CD4-positive, CD25-positive, alpha-beta regulatory T cell (primary cell): ENCODE data around the gene UNC13A. TPM values are rescaled to one million over a fixed set of nuclear protein-coding genes. Genes with fewer than 3 reads are reported as not detected.

Experiments
- ATAC-seq, 2 donors: fragments of 150-1000 bp; cut with Tn5 transposase; one replicate each; pipeline ENCODE4 v1.10.0; 2021; ENCODE audit warnings: low read depth in 2 of 2, moderate number of reproducible peaks in 2 of 2, moderate library complexity in 1 of 2
- DNase-seq, 3 donors: peaks; one replicate each; pipeline versions ENCODE4 v3.0.0 to v3.0.0-alpha.2; 2012 to 2022; ENCODE audit warnings: mixed read lengths in 1 of 3
- H3K27ac ChIP-seq: one replicate; pipeline ENCODE4 v1.7.0; 2013; ENCODE audit warnings: mild to moderate bottlenecking, low read length; ENCODE audit not compliant: insufficient read depth, poor library complexity, severe bottlenecking
- H3K27me3 ChIP-seq: one replicate; pipeline ENCODE4 v1.7.0; 2013; ENCODE audit warnings: low read length; ENCODE audit not compliant: control insufficient read depth, insufficient read depth
- H3K36me3 ChIP-seq: one replicate; pipeline ENCODE4 v1.7.0; 2013; ENCODE audit warnings: mild to moderate bottlenecking, low read length, moderate library complexity; ENCODE audit not compliant: control insufficient read depth, insufficient read depth
- H3K4me1 ChIP-seq: 2 replicates; pipeline ENCODE4 v1.7.0; 2013; ENCODE audit warnings: mild to moderate bottlenecking, low read length; ENCODE audit not compliant: insufficient read depth, control insufficient read depth, poor library complexity, severe bottlenecking
- H3K4me3 ChIP-seq: one replicate; pipeline ENCODE4 v1.7.0; 2013; ENCODE audit warnings: low read depth, mild to moderate bottlenecking, low read length, moderate library complexity
- H3K9me3 ChIP-seq, 2 experiments: 1 replicate in 1 of 2; 2 replicates in 1 of 2; pipeline ENCODE4 v1.7.0; 2013; ENCODE audit warnings: low read length in 2 of 2, mild to moderate bottlenecking in 1 of 2, moderate library complexity in 1 of 2; ENCODE audit not compliant: control insufficient read depth in 2 of 2
- H3K27ac Mint-ChIP-seq, 3 donors: one replicate each; pipeline ENCODE4 v1.8.0; 2020 to 2022; ENCODE audit warnings: mild to moderate bottlenecking in 3 of 3, mixed read lengths in 3 of 3, moderate library complexity in 2 of 3
- H3K27me3 Mint-ChIP-seq: one replicate; pipeline ENCODE4 v1.8.0; 2022; ENCODE audit warnings: mild to moderate bottlenecking, mixed read lengths
- H3K36me3 Mint-ChIP-seq: one replicate; pipeline ENCODE4 v1.8.0; 2020; ENCODE audit warnings: mixed read lengths
- H3K4me1 Mint-ChIP-seq, 4 donors: one replicate each; pipeline ENCODE4 v1.8.0; 2020 to 2022; ENCODE audit warnings: mixed read lengths in 4 of 4, mild to moderate bottlenecking in 1 of 4
- H3K4me3 Mint-ChIP-seq, 4 donors: one replicate each; pipeline ENCODE4 v1.8.0; 2020 to 2022; ENCODE audit warnings: mild to moderate bottlenecking in 4 of 4, mixed read lengths in 4 of 4, moderate library complexity in 3 of 4
- H3K9me3 Mint-ChIP-seq, 7 donors: one replicate each; pipeline ENCODE4 v1.8.0; 2020 to 2022; ENCODE audit warnings: mixed read lengths in 7 of 7, mild to moderate bottlenecking in 3 of 7, moderate library complexity in 2 of 7
- polyA plus RNA-seq, 4 donors: library from polyadenylated mRNA; unstranded; fragments of 300-500 nt; fragmentation: Illumina TruSeq; gene quantifications; one replicate each; pipeline ENCODE4 v1.2.3, GENCODE V29; 2021
- total RNA-seq: library from RNA; stranded (reverse); gene quantifications from one replicate; pipeline ENCODE4 v1.2.3, GENCODE V29; 2022

UNC13A gene
- total RNA-seq: not detected
- not detected for polyA plus RNA-seq

DNA sequence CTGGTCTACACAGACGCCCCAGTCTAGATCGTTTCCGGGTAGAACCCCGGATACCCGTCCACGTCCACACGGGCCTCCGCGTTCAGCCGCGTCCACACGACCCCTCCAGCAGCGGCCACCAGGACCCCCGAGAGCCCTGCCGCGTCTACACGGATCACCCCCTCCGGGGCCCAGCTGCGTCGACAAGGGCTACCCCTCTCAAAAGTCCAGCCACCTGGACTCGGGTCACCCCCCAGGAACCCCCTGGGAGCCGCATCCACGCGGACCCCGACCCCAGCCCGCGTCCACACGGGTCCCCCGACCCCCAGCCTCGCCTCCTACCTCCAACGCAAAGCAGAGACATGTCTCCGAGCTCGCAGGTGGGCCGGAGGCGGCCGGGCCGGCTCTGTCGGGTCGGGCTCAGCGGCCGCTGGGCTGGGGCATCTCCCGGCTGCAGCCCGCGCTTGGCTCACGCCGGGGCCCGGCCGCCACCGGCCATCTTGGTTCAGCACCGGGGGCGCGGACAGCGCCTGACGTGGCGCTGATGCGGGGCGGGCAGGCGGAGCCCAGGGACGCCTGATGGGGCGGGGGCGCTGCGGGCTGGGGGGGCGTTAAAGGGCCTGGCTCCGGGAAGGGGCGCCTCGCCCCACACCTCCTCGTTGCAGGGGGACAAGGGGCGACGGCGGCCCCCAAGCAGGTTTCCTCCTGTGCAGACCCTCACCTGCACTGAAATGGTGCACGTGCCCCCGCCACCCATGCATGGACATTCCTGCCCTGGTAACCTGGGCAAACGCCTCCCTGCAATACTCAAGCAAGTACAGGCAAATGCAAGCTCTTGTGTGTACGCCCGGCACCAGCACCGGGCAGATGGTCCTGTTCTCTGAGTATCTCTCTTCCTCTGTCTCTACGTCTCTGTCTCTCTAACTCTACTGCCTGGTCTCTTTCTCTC lies at the start of gene UNC13A:
Gene UNC13A, minus strand, starts transcription at position 498 of the 928 bp plus-strand sequence. Its CDS starts 155 bp downstream, at position 343.
- H3K4me1 Mint-ChIP-seq: peaks cover 0 to 23% (median 11%) of the 10 kb centered on the region in 4 donors
- peaks cover 0 to 3% (median 0%) of the 10 kb centered on the region in 7 donors for H3K9me3 Mint-ChIP-seq
- no peak within 1 kb of the TSS for H3K4me3 ChIP-seq
- peak within 1 kb of the TSS; percentile 10 to 84 (median 12) for H3K4me3 Mint-ChIP-seq
- H3K27ac ChIP-seq: no peak within 1 kb of the TSS
- peaks cover 18% of the 10 kb centered on the region for H3K4me1 ChIP-seq
- no peaks in the 10 kb centered on the region for H3K36me3 ChIP-seq
- DNase-seq (peak in 2 of 3 donors; percentile 19 to 41), ATAC-seq (peak; percentile 50 to 61)
- peaks cover 4% of the 10 kb centered on the region for H3K36me3 Mint-ChIP-seq
- H3K9me3 ChIP-seq: no peaks in the 10 kb centered on the region
- peaks cover 22% of the 10 kb centered on the region for H3K27me3 ChIP-seq
- H3K27me3 Mint-ChIP-seq: peaks cover 82% of the 10 kb centered on the region
- H3K27ac Mint-ChIP-seq: peak within 1 kb of the TSS in 2 of 3 donors; percentile 4 to 65

- ATAC-seq (no peak), DNase-seq (no peak)
- no peaks in the 10 kb centered on the region for H3K27me3 ChIP-seq
- H3K4me3 ChIP-seq: no peak overlapping the region
- no peak overlapping the region for H3K27ac ChIP-seq
- Mint-ChIP-seq H3K4me3 (no peak overlapping the region), H3K9me3 (peaks cover 0 to 1% (median 0%) of the 10 kb centered on the region in 7 donors), H3K4me1 (peaks cover 0 to 2% (median 0%) of the 10 kb centered on the region in 4 donors), H3K36me3 (peaks cover 6% of the 10 kb centered on the region), H3K27me3 (no peaks in the 10 kb centered on the region), H3K27ac (peak overlapping the region in 1 of 3 donors; percentile 56)
- no peaks in the 10 kb centered on the region for H3K9me3 ChIP-seq
- H3K4me1 ChIP-seq: no peaks in the 10 kb centered on the region
- peaks cover 31% of the 10 kb centered on the region for H3K36me3 ChIP-seq
Measured at GRCh38 chr19:17737690-17738153, 49.6 kb upstream of the UNC13A start.

- Histone ChIP-seq H3K4me3 (no peak overlapping the region), H3K27me3 (no peaks in the 10 kb centered on the region), H3K9me3 (no peaks in the 10 kb centered on the region), H3K4me1 (no peaks in the 10 kb centered on the region), H3K27ac (no peak overlapping the region), H3K36me3 (peaks cover 41% of the 10 kb centered on the region)
- Mint-ChIP-seq H3K4me3 (no peak overlapping the region), H3K27me3 (no peaks in the 10 kb centered on the region), H3K4me1 (peaks cover 9 to 23% (median 16%) of the 10 kb centered on the region in 4 donors), H3K36me3 (peaks cover 9% of the 10 kb centered on the region), H3K27ac (no peak overlapping the region), H3K9me3 (peaks cover 0 to 1% (median 0%) of the 10 kb centered on the region in 7 donors)
- ATAC-seq (no peak), DNase-seq (no peak)
Measured at GRCh38 chr19:17735410-17735809, 47.3 kb upstream of the UNC13A start.

DNA sequence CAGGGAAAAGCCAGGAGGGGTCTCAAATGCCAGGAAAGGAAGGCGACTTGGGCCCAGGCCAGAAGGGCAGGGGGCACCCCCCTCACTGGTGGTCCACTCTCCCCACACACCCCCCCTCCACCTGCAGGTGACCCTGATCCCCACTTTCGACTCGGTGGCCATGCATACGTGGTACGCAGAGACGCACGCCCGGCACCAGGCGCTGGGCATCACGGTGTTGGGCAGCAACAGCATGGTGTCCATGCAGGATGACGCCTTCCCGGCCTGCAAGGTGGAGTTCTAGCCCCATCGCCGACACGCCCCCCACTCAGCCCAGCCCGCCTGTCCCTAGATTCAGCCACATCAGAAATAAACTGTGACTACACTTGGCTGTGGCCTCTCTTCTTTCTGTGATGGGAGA lies 46.0 kb upstream of the UNC13A start:
- Histone ChIP-seq H3K27me3 (no peaks in the 10 kb centered on the region), H3K9me3 (no peaks in the 10 kb centered on the region), H3K36me3 (peaks cover 47% of the 10 kb centered on the region), H3K4me1 (no peaks in the 10 kb centered on the region), H3K4me3 (no peak overlapping the region), H3K27ac (no peak overlapping the region)
- Mint-ChIP-seq H3K4me3 (no peak overlapping the region), H3K9me3 (peaks cover 0 to 1% (median 0%) of the 10 kb centered on the region in 7 donors), H3K4me1 (peaks cover 11 to 34% (median 24%) of the 10 kb centered on the region in 4 donors), H3K27me3 (no peaks in the 10 kb centered on the region), H3K27ac (peak overlapping the region in 1 of 3 donors; percentile 61), H3K36me3 (peaks cover 14% of the 10 kb centered on the region)
- DNase-seq (no peak), ATAC-seq (no peak)

DNA sequence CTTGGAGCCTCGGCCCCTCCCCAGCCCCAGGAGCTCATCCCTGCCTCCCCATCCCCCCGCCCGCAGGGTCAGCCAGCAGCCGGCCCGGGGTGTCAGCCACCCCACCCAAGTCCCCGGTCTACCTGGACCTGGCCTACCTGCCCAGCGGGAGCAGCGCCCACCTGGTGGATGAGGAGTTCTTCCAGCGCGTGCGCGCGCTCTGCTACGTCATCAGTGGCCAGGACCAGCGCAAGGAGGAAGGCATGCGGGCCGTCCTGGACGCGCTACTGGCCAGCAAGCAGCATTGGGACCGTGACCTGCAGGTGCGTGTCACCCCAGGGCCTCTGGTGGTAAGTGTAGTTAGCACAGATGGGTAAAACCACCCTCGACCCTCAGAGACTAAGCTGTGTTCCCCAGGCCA lies 45.0 kb upstream of the UNC13A start:
- no peak overlapping the region for H3K4me3 Mint-ChIP-seq
- no peaks in the 10 kb centered on the region for H3K4me1 ChIP-seq
- no peak for DNase-seq
- no peaks in the 10 kb centered on the region for H3K27me3 Mint-ChIP-seq
- H3K4me1 Mint-ChIP-seq: peaks cover 11 to 39% (median 26%) of the 10 kb centered on the region in 4 donors
- H3K36me3 ChIP-seq: peaks cover 55% of the 10 kb centered on the region
- H3K27ac Mint-ChIP-seq: no peak overlapping the region
- H3K36me3 Mint-ChIP-seq: peaks cover 14% of the 10 kb centered on the region
- no peaks in the 10 kb centered on the region for H3K9me3 ChIP-seq
- no peaks in the 10 kb centered on the region for H3K27me3 ChIP-seq
- H3K27ac ChIP-seq: no peak overlapping the region
- peaks cover 0 to 1% (median 0%) of the 10 kb centered on the region in 7 donors for H3K9me3 Mint-ChIP-seq
- no peak overlapping the region for H3K4me3 ChIP-seq
- no peak for ATAC-seq

GRCh38 chr19:17727843-17728242 lies 39.7 kb upstream of the UNC13A start:
- H3K9me3 Mint-ChIP-seq: peaks cover 0 to 1% (median 0%) of the 10 kb centered on the region in 7 donors
- Histone ChIP-seq H3K27ac (no peak overlapping the region), H3K4me3 (no peak overlapping the region), H3K27me3 (no peaks in the 10 kb centered on the region), H3K4me1 (no peaks in the 10 kb centered on the region), H3K36me3 (peaks cover 49% of the 10 kb centered on the region), H3K9me3 (no peaks in the 10 kb centered on the region)
- DNase-seq: no peak
- no peak overlapping the region for H3K27ac Mint-ChIP-seq
- peaks cover 11 to 53% (median 28%) of the 10 kb centered on the region in 4 donors for H3K4me1 Mint-ChIP-seq
- no peak overlapping the region for H3K4me3 Mint-ChIP-seq
- peaks cover 23% of the 10 kb centered on the region for H3K36me3 Mint-ChIP-seq
- no peak for ATAC-seq
- H3K27me3 Mint-ChIP-seq: no peaks in the 10 kb centered on the region

GRCh38 chr19:17726964-17727773 lies 39.0 kb upstream of the UNC13A start:
- H3K9me3 Mint-ChIP-seq: peaks cover 0 to 1% (median 0%) of the 10 kb centered on the region in 7 donors
- Histone ChIP-seq H3K27ac (no peak overlapping the region), H3K4me3 (no peak overlapping the region), H3K27me3 (no peaks in the 10 kb centered on the region), H3K4me1 (no peaks in the 10 kb centered on the region), H3K9me3 (no peaks in the 10 kb centered on the region), H3K36me3 (peaks cover 43% of the 10 kb centered on the region)
- H3K36me3 Mint-ChIP-seq: peaks cover 23% of the 10 kb centered on the region
- no peak overlapping the region for H3K4me3 Mint-ChIP-seq
- H3K27ac Mint-ChIP-seq: no peak overlapping the region
- ATAC-seq: no peak
- DNase-seq: no peak
- peaks cover 10 to 50% (median 29%) of the 10 kb centered on the region in 4 donors for H3K4me1 Mint-ChIP-seq
- no peaks in the 10 kb centered on the region for H3K27me3 Mint-ChIP-seq
